Bronchial epithelial cell (primary cell): Measurements from ENCODE around the gene TPSD1. TPM values are rescaled to one million over a fixed set of nuclear protein-coding genes. Genes with fewer than 3 reads are reported as not detected.

ENCODE experiments used
- DNase-seq: peaks from one replicate; pipeline ENCODE4 v3.0.0-alpha.2; 2010; ENCODE audit warnings: low read depth
- FAIRE-seq: peaks from 2 replicates; lab custom pipeline; 2011; peaks lifted over from hg19 to GRCh38; lab: Jason Lieb, UNC
- H3K27me3 ChIP-seq: 2 replicates; pipeline ENCODE4 v1.5.1; 2011; ENCODE audit warnings: low read length; ENCODE audit not compliant: control insufficient read depth, insufficient read depth
- H3K36me3 ChIP-seq: 2 replicates; pipeline ENCODE4 v1.5.1; 2011; ENCODE audit warnings: low read length; ENCODE audit not compliant: control insufficient read depth, insufficient read depth
- H3K4me3 ChIP-seq: 2 replicates; pipeline ENCODE4 v1.5.1; 2011; ENCODE audit warnings: mild to moderate bottlenecking, low read depth, low read length, control low read depth
- total RNA-seq: library from RNA; depleted of rRNA; stranded (reverse); fragments of >200 nt; gene quantifications from 2 replicates; pipeline ENCODE4 v1.2.1, GENCODE V29; 2014
- TF ChIP-seq, protein P1 (sequence below): IDR thresholded peaks from 2 replicates; pipeline ENCODE4 v1.5.1; 2011; ENCODE audit warnings: mild to moderate bottlenecking, moderate library complexity, low read length, control low read depth, inconsistent platforms; ENCODE audit not compliant: insufficient read depth, severe bottlenecking

The TPSD1 gene
- total RNA-seq, 1 donor from 2014 or later, result not detected

- no peaks in the 10 kb centered on the region for H3K27me3 ChIP-seq
- TF ChIP-seq, protein P1, sequence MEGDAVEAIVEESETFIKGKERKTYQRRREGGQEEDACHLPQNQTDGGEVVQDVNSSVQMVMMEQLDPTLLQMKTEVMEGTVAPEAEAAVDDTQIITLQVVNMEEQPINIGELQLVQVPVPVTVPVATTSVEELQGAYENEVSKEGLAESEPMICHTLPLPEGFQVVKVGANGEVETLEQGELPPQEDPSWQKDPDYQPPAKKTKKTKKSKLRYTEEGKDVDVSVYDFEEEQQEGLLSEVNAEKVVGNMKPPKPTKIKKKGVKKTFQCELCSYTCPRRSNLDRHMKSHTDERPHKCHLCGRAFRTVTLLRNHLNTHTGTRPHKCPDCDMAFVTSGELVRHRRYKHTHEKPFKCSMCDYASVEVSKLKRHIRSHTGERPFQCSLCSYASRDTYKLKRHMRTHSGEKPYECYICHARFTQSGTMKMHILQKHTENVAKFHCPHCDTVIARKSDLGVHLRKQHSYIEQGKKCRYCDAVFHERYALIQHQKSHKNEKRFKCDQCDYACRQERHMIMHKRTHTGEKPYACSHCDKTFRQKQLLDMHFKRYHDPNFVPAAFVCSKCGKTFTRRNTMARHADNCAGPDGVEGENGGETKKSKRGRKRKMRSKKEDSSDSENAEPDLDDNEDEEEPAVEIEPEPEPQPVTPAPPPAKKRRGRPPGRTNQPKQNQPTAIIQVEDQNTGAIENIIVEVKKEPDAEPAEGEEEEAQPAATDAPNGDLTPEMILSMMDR, result no peak
- no peak overlapping the region for H3K4me3 ChIP-seq
- DNase-seq (no peak), FAIRE-seq (no peak)
- H3K36me3 ChIP-seq, result no peaks in the 10 kb centered on the region
Observed at GRCh38 chr16:1215574-1216295, 40.1 kb upstream of the TPSD1 start.

DNA sequence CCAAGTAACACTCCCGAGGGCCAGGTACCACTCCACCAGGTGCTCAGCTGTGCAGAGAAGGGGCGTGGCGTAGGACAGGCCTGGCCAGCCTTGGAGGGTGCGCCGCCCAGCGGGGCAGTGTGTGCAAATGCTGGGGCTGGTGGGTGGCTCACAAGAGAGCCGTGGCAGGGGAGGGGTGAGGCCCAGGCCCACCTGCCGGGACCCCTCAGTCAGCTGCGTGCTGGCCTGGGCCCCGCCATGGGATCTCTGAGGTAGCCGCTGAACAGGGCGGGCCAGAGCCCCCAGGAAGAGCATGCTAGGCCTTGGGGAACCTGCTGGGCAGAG lies 39.6 kb upstream of the TPSD1 start:
- DNase-seq (no peak), FAIRE-seq (no peak)
- Histone ChIP-seq H3K27me3 (no peaks in the 10 kb centered on the region), H3K36me3 (no peaks in the 10 kb centered on the region), H3K4me3 (no peak overlapping the region)
- TF ChIP-seq, protein P1, result no peak

DNA sequence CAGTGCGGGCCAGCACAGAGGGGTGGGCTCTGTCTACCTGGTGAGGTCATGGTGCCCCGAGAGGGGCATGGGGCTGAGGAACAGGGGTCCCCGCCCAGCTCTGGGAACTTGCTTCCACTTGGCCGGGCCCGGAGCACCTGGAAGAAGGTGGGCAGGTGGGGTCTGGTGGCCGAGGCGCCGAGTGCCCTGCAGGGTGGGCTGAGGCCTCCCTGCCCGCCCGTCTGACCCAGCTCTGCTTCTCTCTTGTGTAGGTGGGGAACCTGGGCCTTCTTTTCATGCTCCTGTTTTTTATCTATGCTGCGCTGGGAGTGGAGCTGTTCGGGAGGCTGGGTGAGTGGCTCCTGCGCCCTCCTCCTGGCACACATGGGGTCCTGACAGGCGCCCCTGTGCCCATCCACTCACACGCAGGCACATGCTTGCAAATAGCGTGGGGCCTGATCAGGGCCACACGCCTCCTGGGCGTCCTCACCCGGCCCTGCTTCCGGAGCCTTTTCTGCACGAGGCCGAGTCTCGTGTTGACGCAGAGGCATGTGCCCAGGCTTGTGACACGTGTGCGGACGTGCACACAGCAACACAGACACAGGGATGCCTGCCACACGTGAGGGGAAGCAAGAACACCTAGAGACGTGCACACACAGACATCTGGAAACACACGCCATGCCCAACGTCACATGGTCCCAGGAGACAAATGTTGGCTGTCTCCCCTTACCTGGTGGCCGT lies 39.0 kb upstream of the TPSD1 start:
- DNase-seq, result no peak
- Histone ChIP-seq H3K4me3 (no peak overlapping the region), H3K27me3 (no peaks in the 10 kb centered on the region), H3K36me3 (no peaks in the 10 kb centered on the region)
- TF ChIP-seq, protein P1, result no peak
- FAIRE-seq, result no peak

DNA sequence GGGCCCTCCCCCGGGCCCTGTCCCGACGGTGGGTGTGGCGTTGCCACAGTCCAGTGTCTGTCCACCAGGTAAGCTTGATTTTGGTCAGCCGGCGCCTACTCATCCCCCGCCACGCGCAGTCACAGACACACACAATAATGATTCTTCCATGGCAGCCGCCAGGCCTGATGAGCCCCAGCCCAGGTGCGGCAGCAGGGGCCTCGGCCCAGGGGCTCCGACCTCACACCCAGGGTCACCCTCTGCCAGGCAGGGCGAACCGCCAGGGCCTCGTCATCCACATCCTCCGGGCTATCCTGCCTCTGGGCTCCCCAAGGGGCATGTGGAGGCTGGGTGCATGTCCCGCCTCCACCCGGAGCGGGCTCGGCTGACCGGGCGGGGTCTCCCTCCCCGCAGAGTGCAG lies 38.3 kb upstream of the TPSD1 start:
- H3K36me3 ChIP-seq, result no peaks in the 10 kb centered on the region
- H3K27me3 ChIP-seq, result no peaks in the 10 kb centered on the region
- TF ChIP-seq, protein P1, result no peak
- no peak for DNase-seq
- H3K4me3 ChIP-seq, result no peak overlapping the region
- FAIRE-seq, result no peak

DNA sequence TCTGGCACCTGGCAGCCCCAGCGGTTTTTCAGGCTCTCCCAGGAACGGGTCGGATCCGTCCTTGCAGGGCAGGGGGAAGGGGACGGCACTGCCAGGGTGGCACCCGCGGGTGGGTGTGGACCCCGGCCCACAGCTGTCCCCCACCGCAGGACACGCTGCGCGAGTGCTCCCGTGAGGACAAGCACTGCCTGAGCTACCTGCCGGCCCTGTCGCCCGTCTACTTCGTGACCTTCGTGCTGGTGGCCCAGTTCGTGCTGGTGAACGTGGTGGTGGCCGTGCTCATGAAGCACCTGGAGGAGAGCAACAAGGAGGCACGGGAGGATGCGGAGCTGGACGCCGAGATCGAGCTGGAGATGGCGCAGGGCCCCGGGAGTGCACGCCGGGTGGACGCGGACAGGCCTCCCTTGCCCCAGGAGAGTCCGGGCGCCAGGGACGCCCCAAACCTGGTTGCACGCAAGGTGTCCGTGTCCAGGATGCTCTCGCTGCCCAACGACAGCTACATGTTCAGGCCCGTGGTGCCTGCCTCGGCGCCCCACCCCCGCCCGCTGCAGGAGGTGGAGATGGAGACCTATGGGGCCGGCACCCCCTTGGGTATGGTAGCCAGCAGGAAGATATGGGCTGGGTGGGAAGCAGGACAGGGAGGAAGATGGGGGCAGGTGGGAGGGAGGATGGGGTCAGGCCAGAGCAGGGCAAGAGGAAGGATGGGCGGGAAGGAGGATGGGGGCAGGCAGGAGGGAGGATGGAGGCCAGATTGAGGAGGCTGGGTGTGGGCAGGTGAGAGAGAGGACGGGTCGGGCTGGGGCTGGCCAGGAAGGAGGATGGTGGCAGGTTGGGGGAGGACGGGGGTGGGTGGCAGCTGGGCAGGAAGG lies 37.6 kb upstream of the TPSD1 start:
- TF ChIP-seq, protein P1, result no peak
- FAIRE-seq (no peak), DNase-seq (no peak)
- no peaks in the 10 kb centered on the region for H3K36me3 ChIP-seq
- no peak overlapping the region for H3K4me3 ChIP-seq
- H3K27me3 ChIP-seq, result no peaks in the 10 kb centered on the region
